Activated naive CD8-positive, alpha-beta T cell treated with anti-CD3 and anti-CD28 coated beads, Interleukin-2, amount 10 ng/mL, durations not matched to agents 7 days and 5 days (primary cell): ENCODE measurements around the gene RHOV. TPM values are rescaled to one million over a fixed set of nuclear protein-coding genes. Genes with fewer than 3 reads are reported as not detected.
"Not testable (repeated sequence)": the region's sequence is repeated elsewhere in the genome, so short reads cannot be mapped to it uniquely, and the experiment has no call there.

Experiments used
- ATAC-seq: fragments of 150-1000 bp; cut with Tn5 transposase; one replicate; pipeline ENCODE4 v1.10.0; 2021; ENCODE audit warnings: low read depth, moderate library complexity
- POLR2A ChIA-PET: fragments of 350-600 bp; sonication (Branson Sonifier 250); formaldehyde crosslinking; loops from one replicate; lab custom pipeline; 2021; ENCODE audit warnings: antibody characterized with exemption; lab: Charles Lee
- DNase-seq: peaks from one replicate; pipeline ENCODE4 v3.0.0; 2021
- H3K27ac Mint-ChIP-seq: one replicate; pipeline ENCODE4 v1.8.0; 2022; ENCODE audit warnings: mild to moderate bottlenecking, mixed read lengths
- H3K27me3 Mint-ChIP-seq: one replicate; pipeline ENCODE4 v1.8.0; 2022; ENCODE audit warnings: mild to moderate bottlenecking, moderate library complexity, mixed read lengths
- H3K36me3 Mint-ChIP-seq: one replicate; pipeline ENCODE4 v1.8.0; 2021; ENCODE audit warnings: mild to moderate bottlenecking, mixed read lengths
- H3K4me1 Mint-ChIP-seq: one replicate; pipeline ENCODE4 v1.8.0; 2021; ENCODE audit warnings: mixed read lengths
- H3K4me3 Mint-ChIP-seq: one replicate; pipeline ENCODE4 v1.8.0; 2022; ENCODE audit warnings: mild to moderate bottlenecking, moderate library complexity, mixed read lengths
- H3K9me3 Mint-ChIP-seq: one replicate; pipeline ENCODE4 v1.8.0; 2021; ENCODE audit warnings: mixed read lengths
- total RNA-seq, 2 experiments: library from RNA; stranded (reverse); gene quantifications; one replicate each; pipeline ENCODE4 v1.2.3, GENCODE V29; 2021

Gene RHOV
- total RNA-seq, 2 experiments from 2014 or later, result not detected

GRCh38 chr15:40878785-40879184 is 4.8 kb upstream of the RHOV start:
- ATAC-seq (peak; percentile 52), DNase-seq (no peak)
- H3K4me3 Mint-ChIP-seq, result no peak overlapping the region
- peaks cover 1% of the 10 kb centered on the region for H3K9me3 Mint-ChIP-seq
- no peak overlapping the region for H3K27ac Mint-ChIP-seq
- POLR2A ChIA-PET, result no interaction called here
- H3K4me1 Mint-ChIP-seq, result peaks cover 12% of the 10 kb centered on the region
- H3K36me3 Mint-ChIP-seq, result no peaks in the 10 kb centered on the region
- peaks cover 27% of the 10 kb centered on the region for H3K27me3 Mint-ChIP-seq

- Mint-ChIP-seq H3K4me1 (peaks cover 15% of the 10 kb centered on the region), H3K4me3 (no peak overlapping the region), H3K27me3 (peaks cover 36% of the 10 kb centered on the region), H3K36me3 (no peaks in the 10 kb centered on the region), H3K27ac (no peak overlapping the region), H3K9me3 (peaks cover 1% of the 10 kb centered on the region)
- ATAC-seq (no peak), DNase-seq (no peak)
- POLR2A ChIA-PET, result interaction anchor here (0.7 kb wide), 1 partner anchor 17 kb away, joined by 3 read pairs; no protein-coding TSS in a partner anchor
Observed at GRCh38 chr15:40877694-40878093, 3.7 kb upstream of the RHOV start.

GRCh38 chr15:40875991-40876730 is 2.1 kb upstream of the RHOV start:
- Mint-ChIP-seq H3K27ac (no peak overlapping the region), H3K36me3 (no peaks in the 10 kb centered on the region), H3K4me1 (peaks cover 19% of the 10 kb centered on the region), H3K27me3 (peaks cover 38% of the 10 kb centered on the region), H3K9me3 (no peaks in the 10 kb centered on the region), H3K4me3 (no peak overlapping the region)
- ATAC-seq (no peak), DNase-seq (no peak)
- POLR2A ChIA-PET, result no interaction called here

- no peak overlapping the region for H3K27ac Mint-ChIP-seq
- H3K4me3 Mint-ChIP-seq, result peak overlapping the region; percentile 70
- POLR2A ChIA-PET, result interaction anchor here (0.6 to 2.2 kb wide), 4 partner anchors 11 to 128 kb away, joined by 3 to 10 read pairs (median 8); partner anchors contain the start of gene VPS18
- H3K27me3 Mint-ChIP-seq, result peaks cover 35% of the 10 kb centered on the region
- H3K4me1 Mint-ChIP-seq, result peaks cover 9% of the 10 kb centered on the region
- no peaks in the 10 kb centered on the region for H3K9me3 Mint-ChIP-seq
- no peak for DNase-seq
- H3K36me3 Mint-ChIP-seq, result no peaks in the 10 kb centered on the region
- ATAC-seq, result no peak
Observed at GRCh38 chr15:40872791-40873693, 992 bp downstream of the RHOV start.

- no peak for ATAC-seq
- Mint-ChIP-seq H3K27ac (no peak overlapping the region), H3K27me3 (peaks cover 36% of the 10 kb centered on the region), H3K9me3 (no peaks in the 10 kb centered on the region), H3K4me3 (peak overlapping the region; percentile 22), H3K36me3 (no peaks in the 10 kb centered on the region), H3K4me1 (peaks cover 9% of the 10 kb centered on the region)
- no peak for DNase-seq
- POLR2A ChIA-PET, result interaction anchor here (2.2 kb wide), 1 partner anchor 22 kb away, joined by 7 read pairs; the partner anchor contains the start of gene VPS18
Observed at GRCh38 chr15:40871749-40872617, 2.1 kb downstream of the RHOV start.

GRCh38 chr15:40870716-40871115 is 3.3 kb downstream of the RHOV start:
- Mint-ChIP-seq H3K4me3 (no peak overlapping the region), H3K4me1 (peaks cover 9% of the 10 kb centered on the region), H3K36me3 (no peaks in the 10 kb centered on the region), H3K27me3 (peaks cover 29% of the 10 kb centered on the region), H3K27ac (no peak overlapping the region), H3K9me3 (no peaks in the 10 kb centered on the region)
- POLR2A ChIA-PET, result interaction anchor here (2.2 kb wide), 1 partner anchor 23 kb away, joined by 7 read pairs; the partner anchor contains the start of gene VPS18
- ATAC-seq (no peak), DNase-seq (no peak)

- peaks cover 9% of the 10 kb centered on the region for H3K4me1 Mint-ChIP-seq
- POLR2A ChIA-PET, result no interaction called here
- H3K4me3 Mint-ChIP-seq, result no peak overlapping the region
- DNase-seq (no peak), ATAC-seq (no peak)
- no peaks in the 10 kb centered on the region for H3K9me3 Mint-ChIP-seq
- no peak overlapping the region for H3K27ac Mint-ChIP-seq
- peaks cover 25% of the 10 kb centered on the region for H3K27me3 Mint-ChIP-seq
- H3K36me3 Mint-ChIP-seq, result no peaks in the 10 kb centered on the region
Observed at GRCh38 chr15:40869686-40870085, 4.3 kb downstream of the RHOV start.

GRCh38 chr15:40867199-40867598 is 6.8 kb downstream of the RHOV start:
- no peak overlapping the region for H3K27ac Mint-ChIP-seq
- H3K27me3 Mint-ChIP-seq, result peaks cover 8% of the 10 kb centered on the region
- no peak overlapping the region for H3K4me3 Mint-ChIP-seq
- ATAC-seq (no peak), DNase-seq (no peak)
- no peaks in the 10 kb centered on the region for H3K4me1 Mint-ChIP-seq
- POLR2A ChIA-PET, result no interaction called here
- no peaks in the 10 kb centered on the region for H3K36me3 Mint-ChIP-seq
- H3K9me3 Mint-ChIP-seq, result no peaks in the 10 kb centered on the region

- H3K4me1 Mint-ChIP-seq, result peaks cover 8% of the 10 kb centered on the region
- H3K36me3 Mint-ChIP-seq, result no peaks in the 10 kb centered on the region
- no peak for ATAC-seq
- POLR2A ChIA-PET, result interaction anchor here (1.2 kb wide), 1 partner anchor 22 kb away, joined by 3 read pairs; no protein-coding TSS in a partner anchor
- H3K4me3 Mint-ChIP-seq, result no peak overlapping the region
- no peaks in the 10 kb centered on the region for H3K9me3 Mint-ChIP-seq
- H3K27ac Mint-ChIP-seq, result no peak overlapping the region
- no peak for DNase-seq
- H3K27me3 Mint-ChIP-seq, result peaks cover 15% of the 10 kb centered on the region
Observed at GRCh38 chr15:40863660-40864270, 10.3 kb downstream of the RHOV start.

- POLR2A ChIA-PET, H3K9me3 Mint-ChIP-seq, H3K4me3 Mint-ChIP-seq, H3K27ac Mint-ChIP-seq, H3K36me3 Mint-ChIP-seq, DNase-seq, ATAC-seq: not testable (repeated sequence)
- H3K27me3 Mint-ChIP-seq, result peaks cover 10% of the 10 kb centered on the region
- H3K4me1 Mint-ChIP-seq, result peaks cover 15% of the 10 kb centered on the region
Observed at GRCh38 chr15:40861147-40861546, 12.9 kb downstream of the RHOV start.

GRCh38 chr15:40859206-40859851 is 14.7 kb downstream of the RHOV start:
- POLR2A ChIA-PET, result interaction anchor here (1.0 to 4.4 kb wide), 7 partner anchors 14 to 165 kb away, joined by 3 to 41 read pairs (median 7); partner anchors contain the start of genes RAD51, RHOV, SPINT1 and VPS18
- Mint-ChIP-seq H3K27ac (no peak overlapping the region), H3K4me3 (no peak overlapping the region), H3K4me1 (peaks cover 15% of the 10 kb centered on the region), H3K36me3 (no peaks in the 10 kb centered on the region), H3K9me3 (no peaks in the 10 kb centered on the region), H3K27me3 (peaks cover 10% of the 10 kb centered on the region)
- ATAC-seq (peak; percentile 91), DNase-seq (peak; percentile 83)

GRCh38 chr15:40858706-40859105 is 15.3 kb downstream of the RHOV start:
- no peak for ATAC-seq
- no peaks in the 10 kb centered on the region for H3K9me3 Mint-ChIP-seq
- peaks cover 10% of the 10 kb centered on the region for H3K27me3 Mint-ChIP-seq
- H3K36me3 Mint-ChIP-seq, result no peaks in the 10 kb centered on the region
- H3K4me3 Mint-ChIP-seq, result no peak overlapping the region
- DNase-seq, result no peak
- H3K27ac Mint-ChIP-seq, result no peak overlapping the region
- POLR2A ChIA-PET, result interaction anchor here (1.0 to 4.4 kb wide), 8 partner anchors 15 to 164 kb away, joined by 3 to 41 read pairs (median 6); partner anchors contain the start of genes RAD51, RHOV, SPINT1 and VPS18
- peaks cover 15% of the 10 kb centered on the region for H3K4me1 Mint-ChIP-seq
